ENCODE measurements around the gene ATP6V0A4.

Gene ATP6V0A4

GRCh38 chr7:138838166-138838565, 40.2 kb upstream of the ATP6V0A4 start:
- no peaks in the 10 kb centered on the region for H3K9me3 ChIP-seq (ENCODE audit: control insufficient read depth, low read length)
- no peak overlapping the region for H4K8ac ChIP-seq (ENCODE audit: low read length)
- no peak overlapping the region for H2AFZ ChIP-seq (ENCODE audit: low read depth, low read length)
- DNase-seq = no peak
- no peak overlapping the region for H2AK5ac ChIP-seq (ENCODE audit: low read length, severe bottlenecking)
- WGBS = 90% methylated on average over 7 of the region's 9 CpGs
- no peaks in the 10 kb centered on the region for H3K79me1 ChIP-seq (replicated peaks; ENCODE audit: low read length, poor library complexity, severe bottlenecking)
- H4K91ac ChIP-seq (ENCODE audit: low read length) = no peak overlapping the region
- no peak overlapping the region for H2BK15ac ChIP-seq (ENCODE audit: low read depth, poor library complexity, severe bottlenecking)
- H2BK12ac ChIP-seq (ENCODE audit: low read length in 2 of 2) = no peak overlapping the region
- H3K4me1 ChIP-seq (ENCODE audit: control insufficient read depth, insufficient read depth, low read depth, low read length) = peaks cover 5% of the 10 kb centered on the region
- no peak overlapping the region for H3K4ac ChIP-seq (ENCODE audit: low read depth in 1 of 2, low read length in 2 of 2)
- no peak overlapping the region for H3K23ac ChIP-seq (ENCODE audit: low read length in 2 of 2)
- no peak overlapping the region for H2BK5ac ChIP-seq (ENCODE audit: low read depth, low read length, poor library complexity, severe bottlenecking)
- H3K4me2 ChIP-seq (ENCODE audit: low read length, poor library complexity, severe bottlenecking) = no peak overlapping the region
- H3K9ac ChIP-seq (ENCODE audit: low read length) = no peak overlapping the region
- H3K14ac ChIP-seq (ENCODE audit: low read length in 2 of 2) = no peak overlapping the region
- no peak overlapping the region for H2BK120ac ChIP-seq (ENCODE audit: low read depth, low read length)
- no peak overlapping the region for H3K4me3 ChIP-seq (ENCODE audit: insufficient read depth in 1 of 2, low read depth in 1 of 2, low read length in 2 of 2)
- H3K27me3 ChIP-seq (ENCODE audit: control insufficient read depth in 1 of 2, insufficient read depth in 1 of 2, low read length in 2 of 2) = no peaks in the 10 kb centered on the region
- H3K36me3 ChIP-seq (ENCODE audit: control insufficient read depth in 1 of 2, insufficient read depth in 2 of 2, low read depth in 1 of 2, low read length in 2 of 2) = peaks cover 0 to 11% of the 10 kb centered on the region in 2 experiments
- H3K18ac ChIP-seq (ENCODE audit: low read depth in 1 of 2, low read length in 2 of 2) = no peak overlapping the region
- H3K27ac ChIP-seq (ENCODE audit: low read length, poor library complexity, severe bottlenecking) = no peak overlapping the region

- H3K18ac ChIP-seq (ENCODE audit: low read depth in 1 of 2, low read length in 2 of 2) = no peak overlapping the region
- H3K4me1 ChIP-seq (ENCODE audit: control insufficient read depth, insufficient read depth, low read depth, low read length) = peaks cover 5% of the 10 kb centered on the region
- H2BK15ac ChIP-seq (ENCODE audit: low read depth, poor library complexity, severe bottlenecking) = no peak overlapping the region
- H3K9ac ChIP-seq (ENCODE audit: low read length) = no peak overlapping the region
- H2AFZ ChIP-seq (ENCODE audit: low read depth, low read length) = no peak overlapping the region
- H3K14ac ChIP-seq (ENCODE audit: low read length in 2 of 2) = no peak overlapping the region
- 89% methylated on average over 13 of the region's 13 CpGs for WGBS
- no peak overlapping the region for H2BK5ac ChIP-seq (ENCODE audit: low read depth, low read length, poor library complexity, severe bottlenecking)
- H3K79me1 ChIP-seq (replicated peaks; ENCODE audit: low read length, poor library complexity, severe bottlenecking) = no peaks in the 10 kb centered on the region
- H3K4ac ChIP-seq (ENCODE audit: low read depth in 1 of 2, low read length in 2 of 2) = no peak overlapping the region
- H2AK5ac ChIP-seq (ENCODE audit: low read length, severe bottlenecking) = no peak overlapping the region
- no peaks in the 10 kb centered on the region for H3K9me3 ChIP-seq (ENCODE audit: control insufficient read depth, low read length)
- H3K36me3 ChIP-seq (ENCODE audit: control insufficient read depth in 1 of 2, insufficient read depth in 2 of 2, low read depth in 1 of 2, low read length in 2 of 2) = peaks cover 0 to 11% of the 10 kb centered on the region in 2 experiments
- no peak overlapping the region for H4K8ac ChIP-seq (ENCODE audit: low read length)
- H3K27me3 ChIP-seq (ENCODE audit: control insufficient read depth in 1 of 2, insufficient read depth in 1 of 2, low read length in 2 of 2) = no peaks in the 10 kb centered on the region
- no peak overlapping the region for H2BK120ac ChIP-seq (ENCODE audit: low read depth, low read length)
- H3K27ac ChIP-seq (ENCODE audit: low read length, poor library complexity, severe bottlenecking) = no peak overlapping the region
- H2BK12ac ChIP-seq (ENCODE audit: low read length in 2 of 2) = no peak overlapping the region
- no peak overlapping the region for H3K23ac ChIP-seq (ENCODE audit: low read length in 2 of 2)
- H3K4me2 ChIP-seq (ENCODE audit: low read length, poor library complexity, severe bottlenecking) = no peak overlapping the region
- no peak for DNase-seq
- H3K4me3 ChIP-seq (ENCODE audit: insufficient read depth in 1 of 2, low read depth in 1 of 2, low read length in 2 of 2) = no peak overlapping the region
- no peak overlapping the region for H4K91ac ChIP-seq (ENCODE audit: low read length)
These were observed 39.6 kb upstream of the ATP6V0A4 start for GRCh38 chr7:138837627-138838026.

GRCh38 chr7:138835087-138835486, 37.1 kb upstream of the ATP6V0A4 start:
- WGBS = 92% methylated on average over 9 of the region's 11 CpGs
- peaks cover 0 to 11% of the 10 kb centered on the region in 2 experiments for H3K36me3 ChIP-seq (ENCODE audit: control insufficient read depth in 1 of 2, insufficient read depth in 2 of 2, low read depth in 1 of 2, low read length in 2 of 2)
- H3K79me1 ChIP-seq (replicated peaks; ENCODE audit: low read length, poor library complexity, severe bottlenecking) = no peaks in the 10 kb centered on the region
- H2AFZ ChIP-seq (ENCODE audit: low read depth, low read length) = no peak overlapping the region
- no peak overlapping the region for H3K4me3 ChIP-seq (ENCODE audit: insufficient read depth in 1 of 2, low read depth in 1 of 2, low read length in 2 of 2)
- H2BK12ac ChIP-seq (ENCODE audit: low read length in 2 of 2) = no peak overlapping the region
- H3K4ac ChIP-seq (ENCODE audit: low read depth in 1 of 2, low read length in 2 of 2) = no peak overlapping the region
- H3K4me2 ChIP-seq (ENCODE audit: low read length, poor library complexity, severe bottlenecking) = no peak overlapping the region
- no peak overlapping the region for H2BK5ac ChIP-seq (ENCODE audit: low read depth, low read length, poor library complexity, severe bottlenecking)
- DNase-seq = no peak
- H3K4me1 ChIP-seq (ENCODE audit: control insufficient read depth, insufficient read depth, low read depth, low read length) = no peaks in the 10 kb centered on the region
- no peak overlapping the region for H3K9ac ChIP-seq (ENCODE audit: low read length)
- no peak overlapping the region for H3K18ac ChIP-seq (ENCODE audit: low read depth in 1 of 2, low read length in 2 of 2)
- H3K23ac ChIP-seq (ENCODE audit: low read length in 2 of 2) = no peak overlapping the region
- H2BK120ac ChIP-seq (ENCODE audit: low read depth, low read length) = no peak overlapping the region
- no peak overlapping the region for H4K91ac ChIP-seq (ENCODE audit: low read length)
- no peak overlapping the region for H3K14ac ChIP-seq (ENCODE audit: low read length in 2 of 2)
- H2AK5ac ChIP-seq (ENCODE audit: low read length, severe bottlenecking) = no peak overlapping the region
- H4K8ac ChIP-seq (ENCODE audit: low read length) = no peak overlapping the region
- H2BK15ac ChIP-seq (ENCODE audit: low read depth, poor library complexity, severe bottlenecking) = no peak overlapping the region
- no peak overlapping the region for H3K27ac ChIP-seq (ENCODE audit: low read length, poor library complexity, severe bottlenecking)
- no peaks in the 10 kb centered on the region for H3K27me3 ChIP-seq (ENCODE audit: control insufficient read depth in 1 of 2, insufficient read depth in 1 of 2, low read length in 2 of 2)
- H3K9me3 ChIP-seq (ENCODE audit: control insufficient read depth, low read length) = no peaks in the 10 kb centered on the region

DNA sequence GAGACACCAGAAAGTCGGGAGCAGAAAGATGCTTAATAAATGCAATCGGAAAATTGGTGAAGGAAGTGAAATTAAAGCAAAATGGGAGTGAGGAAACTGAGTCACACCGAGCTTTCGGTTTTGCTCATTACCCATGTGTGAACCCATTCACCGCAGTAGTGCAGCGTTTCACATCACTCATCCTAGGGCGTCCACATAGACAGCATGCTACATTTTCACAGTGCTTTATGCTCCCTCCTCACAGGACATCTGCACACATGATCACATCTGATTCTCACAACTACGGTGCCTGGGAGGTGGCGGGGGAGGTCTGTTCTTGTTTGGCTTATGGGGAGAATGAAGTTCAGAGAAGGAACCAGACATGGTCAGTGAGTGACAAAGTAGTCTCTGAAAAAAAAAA, 36.6 kb upstream of the ATP6V0A4 start:
- DNase-seq = no peak
- H3K4me3 ChIP-seq (ENCODE audit: insufficient read depth in 1 of 2, low read depth in 1 of 2, low read length in 2 of 2) = no peak overlapping the region
- no peak overlapping the region for H2AK5ac ChIP-seq (ENCODE audit: low read length, severe bottlenecking)
- H3K14ac ChIP-seq (ENCODE audit: low read length in 2 of 2) = no peak overlapping the region
- H4K91ac ChIP-seq (ENCODE audit: low read length) = no peak overlapping the region
- H3K79me1 ChIP-seq (replicated peaks; ENCODE audit: low read length, poor library complexity, severe bottlenecking) = no peaks in the 10 kb centered on the region
- H2BK120ac ChIP-seq (ENCODE audit: low read depth, low read length) = no peak overlapping the region
- no peak overlapping the region for H2BK12ac ChIP-seq (ENCODE audit: low read length in 2 of 2)
- no peaks in the 10 kb centered on the region for H3K27me3 ChIP-seq (ENCODE audit: control insufficient read depth in 1 of 2, insufficient read depth in 1 of 2, low read length in 2 of 2)
- no peak overlapping the region for H3K27ac ChIP-seq (ENCODE audit: low read length, poor library complexity, severe bottlenecking)
- no peak overlapping the region for H4K8ac ChIP-seq (ENCODE audit: low read length)
- peaks cover 0 to 11% of the 10 kb centered on the region in 2 experiments for H3K36me3 ChIP-seq (ENCODE audit: control insufficient read depth in 1 of 2, insufficient read depth in 2 of 2, low read depth in 1 of 2, low read length in 2 of 2)
- no peak overlapping the region for H2BK15ac ChIP-seq (ENCODE audit: low read depth, poor library complexity, severe bottlenecking)
- no peak overlapping the region for H2AFZ ChIP-seq (ENCODE audit: low read depth, low read length)
- WGBS = over 99% methylated on average over 7 of the region's 9 CpGs
- no peak overlapping the region for H2BK5ac ChIP-seq (ENCODE audit: low read depth, low read length, poor library complexity, severe bottlenecking)
- H3K9ac ChIP-seq (ENCODE audit: low read length) = no peak overlapping the region
- no peak overlapping the region for H3K23ac ChIP-seq (ENCODE audit: low read length in 2 of 2)
- no peaks in the 10 kb centered on the region for H3K4me1 ChIP-seq (ENCODE audit: control insufficient read depth, insufficient read depth, low read depth, low read length)
- no peaks in the 10 kb centered on the region for H3K9me3 ChIP-seq (ENCODE audit: control insufficient read depth, low read length)
- no peak overlapping the region for H3K4me2 ChIP-seq (ENCODE audit: low read length, poor library complexity, severe bottlenecking)
- H3K4ac ChIP-seq (ENCODE audit: low read depth in 1 of 2, low read length in 2 of 2) = no peak overlapping the region
- no peak overlapping the region for H3K18ac ChIP-seq (ENCODE audit: low read depth in 1 of 2, low read length in 2 of 2)

Measured in mesenchymal stem cell (in vitro differentiated cells and primary cell).